Head of caudate nucleus (tissue), 42 donors: Measurements from ENCODE around the gene CD2AP.
"Not testable (repeated sequence)": the region's sequence is repeated elsewhere in the genome, so short reads cannot be mapped to it uniquely, and the experiment has no call there.

Experiments
- DNase-seq, 42 donors: peaks; one replicate each; pipeline versions ENCODE4 v3.0.0 to v3.0.0-alpha.2; 2020 to 2021; ENCODE audit warnings: mixed read lengths in 7 of 42
- intact Hi-C: fragments of 100-400 bp; cut with DNase I; formaldehyde crosslinking; loops from one replicate; pipeline ENCODE4 v1.15.0; 2022

The CD2AP gene

GRCh38 chr6:47455533-47456209, 21.9 kb upstream of the CD2AP start:
- intact Hi-C loops = no loop called here
- peak in 5 of 42 donors; percentile 15 to 41 (median 36) for DNase-seq

- DNase-seq = no peak
- intact Hi-C loops = no loop called here
Measured at GRCh38 chr6:47456536-47456975, 21.0 kb upstream of the CD2AP start.

GRCh38 chr6:47457370-47457769, 20.2 kb upstream of the CD2AP start:
- no peak for DNase-seq
- intact Hi-C loops = no loop called here

- intact Hi-C loops = no loop called here
- DNase-seq = no peak
Measured at GRCh38 chr6:47464052-47464451, 13.5 kb upstream of the CD2AP start.

GRCh38 chr6:47465117-47465516, 12.5 kb upstream of the CD2AP start:
- DNase-seq = no peak
- intact Hi-C loops = no loop called here

- intact Hi-C loops = no loop called here
- DNase-seq = no peak
Measured at GRCh38 chr6:47471911-47472310, 5.7 kb upstream of the CD2AP start.

GRCh38 chr6:47473791-47474346, 3.7 kb upstream of the CD2AP start:
- intact Hi-C loops = no loop called here
- no peak for DNase-seq

GRCh38 chr6:47475319-47475816, 2.2 kb upstream of the CD2AP start:
- intact Hi-C loops = no loop called here
- no peak for DNase-seq

- DNase-seq = peak in 2 of 42 donors; percentile 2 to 10
- intact Hi-C loops = no loop called here
Measured at GRCh38 chr6:47476781-47477496, 650 bp upstream of the CD2AP start.

- intact Hi-C loops = no loop called here
- DNase-seq = peak in 4 of 42 donors; percentile 6 to 20 (median 10)
Measured at GRCh38 chr6:47478233-47479139, 897 bp downstream of the CD2AP start.

GRCh38 chr6:47479140-47479508, 1.5 kb downstream of the CD2AP start:
- DNase-seq = no peak
- intact Hi-C loops = no loop called here

GRCh38 chr6:47479874-47480273, 2.3 kb downstream of the CD2AP start:
- DNase-seq = no peak
- intact Hi-C loops = no loop called here

GRCh38 chr6:47481213-47481612, 3.6 kb downstream of the CD2AP start:
- intact Hi-C loops, DNase-seq: not testable (repeated sequence)

GRCh38 chr6:47481806-47482205, 4.2 kb downstream of the CD2AP start:
- intact Hi-C loops = no loop called here
- no peak for DNase-seq

GRCh38 chr6:47483516-47483852, 5.9 kb downstream of the CD2AP start:
- DNase-seq = no peak
- intact Hi-C loops = no loop called here

GRCh38 chr6:47483853-47484546, 6.4 kb downstream of the CD2AP start:
- intact Hi-C loops = no loop called here

GRCh38 chr6:47484616-47485015, 7.0 kb downstream of the CD2AP start:
- DNase-seq = no peak
- intact Hi-C loops = no loop called here

More at GRCh38 chr6:47483853-47484546, 6.4 kb downstream of the CD2AP start:
- no peak for DNase-seq

- no peak for DNase-seq
- intact Hi-C loops = no loop called here
Measured at GRCh38 chr6:47485083-47485482, 7.5 kb downstream of the CD2AP start.
